CD1c-positive myeloid dendritic cell (primary cell): ENCODE results near the gene POLR2A.
A peak's percentile ranks its signal among the peaks of the same experiment; 100 is the strongest.

ENCODE experiments used
- DNase-seq: peaks from one replicate; pipeline ENCODE4 v3.0.0-alpha.2; 2016; ENCODE audit errors: extremely low spot score

The POLR2A gene

GRCh38 chr17:7484067-7484918, at the start of gene POLR2A:
Gene POLR2A, plus strand, starts transcription at chr17:7484366.
- DNase-seq: peak; percentile 99

- peak; percentile 78 for DNase-seq
Measured at GRCh38 chr17:7435676-7436555, 48.2 kb upstream of the POLR2A start.

DNA sequence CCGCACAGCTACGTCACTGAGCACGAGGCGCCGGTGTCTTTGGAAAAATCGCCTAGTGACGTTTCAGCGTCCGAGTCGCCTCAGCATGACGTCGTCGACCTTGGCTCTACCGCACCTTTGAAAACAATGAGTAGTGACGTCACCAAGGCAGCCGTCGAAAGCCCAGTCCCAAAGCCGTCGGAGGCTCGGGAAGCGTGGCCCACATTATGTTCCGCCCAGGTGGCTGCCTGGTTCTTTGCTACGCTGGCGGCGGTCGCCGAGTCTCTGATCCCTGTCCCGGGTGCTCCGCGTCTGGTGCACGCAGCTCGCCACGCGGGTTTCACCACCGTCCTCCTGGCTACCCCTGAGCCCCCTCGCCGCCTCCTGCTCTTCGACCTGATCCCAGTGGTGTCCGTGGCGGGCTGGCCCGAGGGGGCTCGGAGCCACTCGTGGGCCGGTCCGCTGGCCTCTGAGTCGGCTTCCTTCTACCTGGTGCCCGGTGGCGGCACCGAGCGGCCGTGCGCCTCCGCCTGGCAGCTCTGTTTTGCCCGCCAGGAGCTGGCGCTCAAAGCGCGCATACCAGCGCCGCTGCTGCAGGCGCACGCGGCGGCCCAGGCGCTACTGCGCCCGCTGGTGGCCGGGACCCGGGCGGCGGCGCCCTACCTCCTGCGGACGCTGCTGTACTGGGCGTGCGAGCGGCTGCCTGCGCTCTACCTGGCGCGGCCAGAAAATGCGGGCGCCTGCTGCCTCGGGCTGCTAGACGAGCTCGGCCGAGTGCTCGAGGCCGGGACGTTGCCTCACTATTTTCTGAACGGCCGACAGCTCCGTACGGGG, 47.4 kb upstream of the POLR2A start:
- DNase-seq: peak; percentile 90

GRCh38 chr17:7437369-7437863, 46.8 kb upstream of the POLR2A start:
- no peak for DNase-seq

- peak; percentile 71 for DNase-seq
Measured at GRCh38 chr17:7437950-7438614, 46.1 kb upstream of the POLR2A start.

GRCh38 chr17:7438656-7439460, 45.3 kb upstream of the POLR2A start:
- DNase-seq: no peak

- DNase-seq: no peak
Measured at GRCh38 chr17:7439462-7440112, 44.6 kb upstream of the POLR2A start, which contains the start of gene FGF11. Gene FGF11, plus strand, starts transcription at chr17:7439512. Its CDS starts 109 bp downstream, at chr17:7439621.

GRCh38 chr17:7440113-7440833, 43.9 kb upstream of the POLR2A start:
- peak; percentile 65 for DNase-seq

DNA sequence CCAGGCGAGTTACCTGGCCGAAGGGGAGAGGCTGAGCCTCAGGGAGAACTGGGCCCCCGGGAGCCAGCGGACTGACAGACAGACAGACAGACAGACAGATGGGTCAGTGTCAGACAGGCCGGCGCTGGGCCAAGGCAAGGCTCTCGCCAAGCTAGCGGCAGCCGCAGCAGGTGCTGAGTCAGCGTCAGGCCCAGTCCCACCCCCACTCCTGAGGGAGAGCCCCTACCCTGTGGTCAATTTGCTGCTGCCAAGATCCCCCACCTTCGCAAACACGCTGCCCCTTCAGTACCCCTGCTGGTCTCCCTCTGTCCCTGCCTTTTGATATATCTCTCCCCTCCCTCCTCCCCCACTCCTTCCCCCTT, 43.4 kb upstream of the POLR2A start:
- DNase-seq: no peak

- DNase-seq: no peak
Measured at GRCh38 chr17:7441266-7441665, 42.9 kb upstream of the POLR2A start.

- DNase-seq: no peak
Measured at GRCh38 chr17:7442142-7442541, 42.0 kb upstream of the POLR2A start.

DNA sequence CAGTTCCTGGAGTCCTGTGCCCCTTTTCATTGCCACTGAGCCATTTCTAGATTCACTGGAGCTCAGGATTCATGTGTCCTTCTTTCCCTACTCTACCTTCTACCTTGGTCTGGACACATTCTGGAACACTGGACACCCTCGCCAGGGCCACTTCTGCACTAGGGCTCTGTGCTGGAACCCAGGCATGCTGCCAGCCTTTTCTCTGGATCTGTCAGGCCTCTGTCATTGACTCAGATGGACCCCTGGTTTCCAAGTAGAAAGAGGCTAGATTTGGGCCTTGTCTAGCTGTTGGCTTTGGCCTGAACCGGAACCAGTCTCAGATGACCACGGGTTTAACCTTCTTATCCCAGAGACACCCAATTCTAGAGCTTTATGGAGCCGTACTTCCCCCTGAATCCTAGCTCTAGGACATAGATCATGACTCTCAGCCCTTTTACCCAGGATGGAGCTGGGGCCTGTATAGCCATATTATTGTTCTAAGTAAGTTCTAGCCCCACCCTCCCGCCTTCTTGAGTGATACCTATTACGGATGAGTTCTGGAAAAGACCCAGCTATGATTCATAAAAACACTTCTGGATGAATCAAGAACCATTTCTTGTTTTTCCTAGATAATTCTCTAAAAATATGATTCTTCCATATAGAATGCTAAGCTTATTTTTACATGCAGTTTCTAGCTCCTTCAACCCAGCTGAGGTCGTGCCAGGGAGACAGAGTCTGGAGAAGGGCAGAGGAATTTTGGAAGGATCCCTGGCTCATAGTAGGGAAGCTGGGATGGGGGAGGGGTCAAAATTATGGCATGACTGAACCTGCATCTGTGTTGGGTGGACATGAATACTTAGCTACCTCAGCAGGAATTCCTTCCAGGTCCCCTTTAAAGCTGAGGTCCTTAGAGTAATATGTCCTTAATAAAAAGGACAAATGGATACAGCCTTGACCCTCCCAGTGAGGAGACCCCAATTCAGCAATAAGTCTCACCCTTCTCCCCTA, 40.4 kb upstream of the POLR2A start:
- DNase-seq: no peak

- DNase-seq: peak; percentile 65
Measured at GRCh38 chr17:7444682-7445618, 39.2 kb upstream of the POLR2A start, which contains the start of gene CHRNB1. Gene CHRNB1, plus strand, starts transcription at chr17:7445061. Its CDS starts 67 bp downstream, at chr17:7445128.

DNA sequence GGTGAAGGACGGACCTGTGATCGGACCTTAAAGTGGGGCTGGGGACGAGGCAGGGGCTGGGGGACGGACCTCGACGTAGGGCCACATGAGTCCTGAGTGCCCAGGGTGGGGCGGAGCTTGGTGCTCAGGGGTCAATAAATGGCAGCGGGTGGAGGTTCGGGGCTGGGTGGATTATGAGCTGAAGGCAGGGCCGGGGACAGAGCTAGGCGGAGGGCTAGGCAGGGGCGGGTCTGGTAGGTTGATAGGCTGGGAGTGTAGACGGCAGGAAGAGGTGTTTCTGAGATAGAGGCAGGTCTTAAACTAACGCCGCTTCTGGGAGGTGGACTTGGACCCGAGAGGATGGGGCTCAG, 38.6 kb upstream of the POLR2A start:
- DNase-seq: no peak

GRCh38 chr17:7448461-7448860, 35.7 kb upstream of the POLR2A start:
- DNase-seq: no peak

- DNase-seq: no peak
Measured at GRCh38 chr17:7459961-7460545, 24.1 kb upstream of the POLR2A start.
